Neural cell (in vitro differentiated cells): ENCODE data around the gene GRK7. TPM values are rescaled to one million over a fixed set of nuclear protein-coding genes. Genes with fewer than 3 reads are reported as not detected.

Experiments used
- H2AFZ ChIP-seq: fragments of 200-600, 300-800 bp; sonication (generic), shearing (Covaris generic); 2 replicates; pipeline ENCODE4 v1.6.0; 2014; ENCODE audit warnings: low read depth, mild to moderate bottlenecking, antibody characterized with exemption, low read length, moderate library complexity
- H3F3A ChIP-seq: fragments of 200-600 bp; shearing (Covaris generic); 2 replicates; pipeline ENCODE4 v1.6.1; 2016; ENCODE audit warnings: mild to moderate bottlenecking, moderate library complexity, mixed read lengths, antibody characterized with exemption, low read length; ENCODE audit not compliant: insufficient read depth, poor library complexity, severe bottlenecking
- H3K27ac ChIP-seq: fragments of 200-600, 300-800 bp; sonication (generic), shearing (Covaris generic); 2 replicates; pipeline ENCODE4 v1.5.1; 2014; ENCODE audit warnings: mild to moderate bottlenecking, low read length, moderate library complexity
- H3K27me3 ChIP-seq: fragments of 300-800, 200-600 bp; sonication (generic), shearing (Covaris generic); 2 replicates; pipeline ENCODE4 v1.6.0; 2014; ENCODE audit warnings: mild to moderate bottlenecking, low read depth, low read length, moderate library complexity; ENCODE audit not compliant: insufficient read depth
- H3K36me3 ChIP-seq: fragments of 300-800, 200-600 bp; sonication (generic), shearing (Covaris generic); 2 replicates; pipeline ENCODE4 v1.5.1; 2014; ENCODE audit warnings: mild to moderate bottlenecking, antibody characterized with exemption, low read length, moderate library complexity; ENCODE audit not compliant: insufficient read depth
- H3K4me2 ChIP-seq: fragments of 300-800, 200-600 bp; sonication (generic), shearing (Covaris generic); 2 replicates; pipeline ENCODE4 v1.6.0; 2014; ENCODE audit warnings: mild to moderate bottlenecking, low read length
- H3K4me3 ChIP-seq: fragments of 300-800, 200-600 bp; sonication (generic), shearing (Covaris generic); 2 replicates; pipeline ENCODE4 v1.5.1; 2014; ENCODE audit warnings: mild to moderate bottlenecking, low read length, moderate library complexity
- H3K79me2 ChIP-seq: fragments of 200-600 bp; shearing (Covaris generic); replicated peaks from 2 replicates; pipeline ENCODE4 v1.6.0; 2014; ENCODE audit warnings: mild to moderate bottlenecking, low read length, moderate library complexity; ENCODE audit not compliant: insufficient read depth
- H3K9ac ChIP-seq: fragments of 300-800, 200-600 bp; sonication (generic), shearing (Covaris generic); 2 replicates; pipeline ENCODE4 v1.6.1; 2016; ENCODE audit warnings: mild to moderate bottlenecking, low read length, mixed read lengths
- H3K9me2 ChIP-seq: fragments of 200-600 bp; shearing (Covaris generic); 2 replicates; pipeline ENCODE4 v1.6.1; 2016; ENCODE audit warnings: mild to moderate bottlenecking, low read length, mixed read lengths; ENCODE audit not compliant: insufficient read depth
- H3K9me3 ChIP-seq: fragments of 200-600, 300-800 bp; sonication (generic), shearing (Covaris generic); 2 replicates; pipeline ENCODE4 v1.6.1; 2016; ENCODE audit warnings: mild to moderate bottlenecking, mixed run types, low read length, moderate library complexity, mixed read lengths
- H4K20me1 ChIP-seq: fragments of 200-600 bp; shearing (Covaris generic); 2 replicates; pipeline ENCODE4 v1.6.1; 2016; ENCODE audit warnings: mild to moderate bottlenecking, mixed run types; ENCODE audit not compliant: insufficient read depth
- EP300 ChIP-seq: fragments of 450-650 bp; conservative IDR thresholded peaks from 2 replicates; pipeline ENCODE4 v1.6.1; 2014; ENCODE audit warnings: antibody characterized with exemption, mild to moderate bottlenecking, moderate library complexity; ENCODE audit not compliant: poor library complexity, severe bottlenecking
- EZH2 ChIP-seq: fragments of 200-600, 300-800 bp; shearing (Covaris generic), sonication (generic); IDR thresholded peaks from 2 replicates; pipeline ENCODE4 v1.6.1; 2014; ENCODE audit warnings: antibody characterized with exemption, low read length, borderline replicate concordance, mild to moderate bottlenecking; ENCODE audit not compliant: insufficient read depth, poor library complexity, severe bottlenecking
- MXI1 ChIP-seq: fragments of 450-650 bp; conservative IDR thresholded peaks from 2 replicates; pipeline ENCODE4 v1.6.1; 2014; ENCODE audit warnings: antibody characterized with exemption, mild to moderate bottlenecking; ENCODE audit not compliant: poor library complexity, severe bottlenecking
- POLR2AphosphoS5 ChIP-seq: IDR thresholded peaks from 2 replicates; pipeline ENCODE4 v1.6.1; 2012
- RAD21 ChIP-seq: fragments of 450-650 bp; conservative IDR thresholded peaks from 2 replicates; pipeline ENCODE4 v1.6.1; 2014; ENCODE audit warnings: antibody characterized with exemption, mild to moderate bottlenecking, moderate library complexity
- SMC3 ChIP-seq: fragments of 450-650 bp; conservative IDR thresholded peaks from 2 replicates; pipeline ENCODE4 v1.6.1; 2014; ENCODE audit warnings: antibody characterized with exemption, mild to moderate bottlenecking, moderate library complexity; ENCODE audit not compliant: poor library complexity
- TAF1 ChIP-seq: IDR thresholded peaks from 2 replicates; pipeline ENCODE4 v1.6.1; 2012; ENCODE audit warnings: low read depth
- polyA plus RNA-seq: library from polyadenylated mRNA; depleted of rRNA; stranded (reverse); fragments of >200 nt; gene quantifications from 2 replicates; pipeline ENCODE4 v1.2.3, GENCODE V29; 2014
- TF ChIP-seq, protein P1 (sequence below): fragments of 450-650 bp; IDR thresholded peaks from 2 replicates; pipeline ENCODE4 v1.5.1; 2014; ENCODE audit warnings: antibody characterized with exemption, mild to moderate bottlenecking, moderate library complexity; ENCODE audit not compliant: poor library complexity, severe bottlenecking
- TF ChIP-seq, protein P2 (sequence below): IDR thresholded peaks from 2 replicates; pipeline ENCODE4 v1.6.1; 2012; ENCODE audit warnings: borderline replicate concordance

GRK7 gene
- polyA plus RNA-seq, 1 donor from 2014 or later: not detected

DNA sequence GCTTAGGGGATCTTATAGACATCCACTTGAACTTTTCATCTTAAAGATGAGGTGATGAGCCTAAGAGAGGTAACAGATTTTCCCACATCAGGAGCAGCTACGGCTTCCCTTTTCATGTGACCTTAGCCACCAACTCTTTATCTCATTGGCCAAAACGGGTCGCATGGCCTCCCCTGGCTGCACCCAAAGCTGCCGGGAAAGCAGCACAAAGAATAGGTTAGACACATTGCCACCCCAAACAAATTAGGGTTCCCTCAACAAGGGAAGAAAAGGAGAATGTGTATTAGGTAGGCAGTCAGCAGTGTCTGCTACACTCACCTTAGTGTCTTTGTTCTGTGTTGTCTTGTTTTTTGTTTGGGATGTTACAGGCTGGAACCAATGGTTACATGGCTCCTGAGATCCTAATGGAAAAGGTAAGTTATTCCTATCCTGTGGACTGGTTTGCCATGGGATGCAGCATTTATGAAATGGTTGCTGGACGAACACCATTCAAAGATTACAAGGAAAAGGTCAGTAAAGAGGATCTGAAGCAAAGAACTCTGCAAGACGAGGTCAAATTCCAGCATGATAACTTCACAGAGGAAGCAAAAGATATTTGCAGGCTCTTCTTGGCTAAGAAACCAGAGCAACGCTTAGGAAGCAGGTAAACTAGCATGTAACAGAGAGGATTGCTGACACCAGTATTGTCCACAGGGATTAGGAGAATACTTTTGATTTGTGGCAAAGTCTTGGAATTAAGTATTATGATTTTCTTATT, 44.2 kb downstream of the GRK7 start:
- Histone ChIP-seq H3K9me3 (no peaks in the 10 kb centered on the region), H3K4me2 (no peak overlapping the region), H3K27me3 (no peaks in the 10 kb centered on the region), H4K20me1 (no peaks in the 10 kb centered on the region), H3K4me3 (no peak overlapping the region), H3K27ac (no peak overlapping the region), H3K9ac (no peak overlapping the region), H3F3A (no peaks in the 10 kb centered on the region), H3K36me3 (no peaks in the 10 kb centered on the region), H3K9me2 (no peaks in the 10 kb centered on the region), H3K79me2 (no peaks in the 10 kb centered on the region), H2AFZ (no peak overlapping the region)
- TF ChIP-seq, protein P1, sequence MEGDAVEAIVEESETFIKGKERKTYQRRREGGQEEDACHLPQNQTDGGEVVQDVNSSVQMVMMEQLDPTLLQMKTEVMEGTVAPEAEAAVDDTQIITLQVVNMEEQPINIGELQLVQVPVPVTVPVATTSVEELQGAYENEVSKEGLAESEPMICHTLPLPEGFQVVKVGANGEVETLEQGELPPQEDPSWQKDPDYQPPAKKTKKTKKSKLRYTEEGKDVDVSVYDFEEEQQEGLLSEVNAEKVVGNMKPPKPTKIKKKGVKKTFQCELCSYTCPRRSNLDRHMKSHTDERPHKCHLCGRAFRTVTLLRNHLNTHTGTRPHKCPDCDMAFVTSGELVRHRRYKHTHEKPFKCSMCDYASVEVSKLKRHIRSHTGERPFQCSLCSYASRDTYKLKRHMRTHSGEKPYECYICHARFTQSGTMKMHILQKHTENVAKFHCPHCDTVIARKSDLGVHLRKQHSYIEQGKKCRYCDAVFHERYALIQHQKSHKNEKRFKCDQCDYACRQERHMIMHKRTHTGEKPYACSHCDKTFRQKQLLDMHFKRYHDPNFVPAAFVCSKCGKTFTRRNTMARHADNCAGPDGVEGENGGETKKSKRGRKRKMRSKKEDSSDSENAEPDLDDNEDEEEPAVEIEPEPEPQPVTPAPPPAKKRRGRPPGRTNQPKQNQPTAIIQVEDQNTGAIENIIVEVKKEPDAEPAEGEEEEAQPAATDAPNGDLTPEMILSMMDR: no peak
- no peak for TF ChIP-seq EP300
- TF ChIP-seq, protein P2, sequence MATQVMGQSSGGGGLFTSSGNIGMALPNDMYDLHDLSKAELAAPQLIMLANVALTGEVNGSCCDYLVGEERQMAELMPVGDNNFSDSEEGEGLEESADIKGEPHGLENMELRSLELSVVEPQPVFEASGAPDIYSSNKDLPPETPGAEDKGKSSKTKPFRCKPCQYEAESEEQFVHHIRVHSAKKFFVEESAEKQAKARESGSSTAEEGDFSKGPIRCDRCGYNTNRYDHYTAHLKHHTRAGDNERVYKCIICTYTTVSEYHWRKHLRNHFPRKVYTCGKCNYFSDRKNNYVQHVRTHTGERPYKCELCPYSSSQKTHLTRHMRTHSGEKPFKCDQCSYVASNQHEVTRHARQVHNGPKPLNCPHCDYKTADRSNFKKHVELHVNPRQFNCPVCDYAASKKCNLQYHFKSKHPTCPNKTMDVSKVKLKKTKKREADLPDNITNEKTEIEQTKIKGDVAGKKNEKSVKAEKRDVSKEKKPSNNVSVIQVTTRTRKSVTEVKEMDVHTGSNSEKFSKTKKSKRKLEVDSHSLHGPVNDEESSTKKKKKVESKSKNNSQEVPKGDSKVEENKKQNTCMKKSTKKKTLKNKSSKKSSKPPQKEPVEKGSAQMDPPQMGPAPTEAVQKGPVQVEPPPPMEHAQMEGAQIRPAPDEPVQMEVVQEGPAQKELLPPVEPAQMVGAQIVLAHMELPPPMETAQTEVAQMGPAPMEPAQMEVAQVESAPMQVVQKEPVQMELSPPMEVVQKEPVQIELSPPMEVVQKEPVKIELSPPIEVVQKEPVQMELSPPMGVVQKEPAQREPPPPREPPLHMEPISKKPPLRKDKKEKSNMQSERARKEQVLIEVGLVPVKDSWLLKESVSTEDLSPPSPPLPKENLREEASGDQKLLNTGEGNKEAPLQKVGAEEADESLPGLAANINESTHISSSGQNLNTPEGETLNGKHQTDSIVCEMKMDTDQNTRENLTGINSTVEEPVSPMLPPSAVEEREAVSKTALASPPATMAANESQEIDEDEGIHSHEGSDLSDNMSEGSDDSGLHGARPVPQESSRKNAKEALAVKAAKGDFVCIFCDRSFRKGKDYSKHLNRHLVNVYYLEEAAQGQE: no peak
- TF ChIP-seq MXI1: no peak
- no peak for TF ChIP-seq RAD21
- no peak for TF ChIP-seq POLR2AphosphoS5
- no peak for TF ChIP-seq EZH2
- TF ChIP-seq TAF1: no peak
- TF ChIP-seq SMC3: no peak

DNA sequence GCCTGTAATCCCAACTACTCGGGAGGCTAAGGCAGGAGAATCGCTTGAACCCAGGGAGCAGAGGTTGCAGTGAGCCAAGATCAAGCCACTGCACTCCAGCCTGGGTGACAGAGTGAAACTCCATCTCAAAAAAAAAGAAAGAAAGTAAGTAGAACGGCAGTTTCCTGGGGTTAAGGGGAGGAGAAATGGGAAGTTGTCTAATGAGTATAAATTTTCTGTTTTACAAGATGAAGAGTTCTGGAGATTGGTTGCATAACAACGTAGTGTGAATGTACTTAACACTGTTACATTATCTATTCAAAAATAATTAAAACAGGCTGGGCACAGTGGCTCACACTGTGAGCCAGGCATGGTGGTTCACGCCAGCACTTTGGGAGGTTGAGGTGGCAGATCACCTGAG, 45.4 kb downstream of the GRK7 start:
- H3K79me2 ChIP-seq: no peaks in the 10 kb centered on the region

More for the DNA sequence above, 45.4 kb downstream of the GRK7 start:
- Histone ChIP-seq H3K36me3 (no peaks in the 10 kb centered on the region), H3K27ac (no peak overlapping the region), H3K27me3 (no peaks in the 10 kb centered on the region), H2AFZ (no peak overlapping the region), H3K4me3 (no peak overlapping the region), H3K9me3 (no peaks in the 10 kb centered on the region), H3K4me2 (no peak overlapping the region), H3K9me2 (no peaks in the 10 kb centered on the region), H3K9ac (no peak overlapping the region), H4K20me1 (no peaks in the 10 kb centered on the region), H3F3A (no peaks in the 10 kb centered on the region)
- TF ChIP-seq EZH2 (no peak), EP300 (no peak), POLR2AphosphoS5 (no peak), TAF1 (no peak), RAD21 (no peak), MXI1 (no peak), SMC3 (no peak)
- TF ChIP-seq, protein P1: no peak
- TF ChIP-seq, protein P2: no peak
